ENCODE measurements around the gene TNFSF13B.

- no peak for TF ChIP-seq CTCF (IDR thresholded peaks at IDR 0.05; ENCODE audit: low read depth, low read length, missing input control)
- no peak for TF ChIP-seq MAX (IDR thresholded peaks at IDR 0.05)
- TF ChIP-seq EGR1 (IDR thresholded peaks at IDR 0.05; ENCODE audit: low read depth in 2 of 2), result no peak
- TF ChIP-seq RAD21 (IDR thresholded peaks at IDR 0.05), result no peak
- TF ChIP-seq ZBTB33 (IDR thresholded peaks at IDR 0.05), result no peak
- no peak for TF ChIP-seq ATF3 (IDR thresholded peaks at IDR 0.05)
- no peak for TF ChIP-seq TAF1 (conservative IDR thresholded peaks at IDR 0.05)
- no peak for TF ChIP-seq HNF4G (IDR thresholded peaks at IDR 0.05)
- TF ChIP-seq REST (IDR thresholded peaks at IDR 0.05), result no peak
- no peak for TF ChIP-seq GABPA (IDR thresholded peaks at IDR 0.05 in 1 of 2, conservative IDR thresholded peaks at IDR 0.05 in 1 of 2)
- no peak for TF ChIP-seq RXRA (IDR thresholded peaks at IDR 0.05)
- no peak for TF ChIP-seq FOXA1 (IDR thresholded peaks at IDR 0.05)
Observed at GRCh38 chr13:108274718-108275117, 5.2 kb downstream of the TNFSF13B start.

Measured in liver (tissue), 3 donors.